ENCODE measurements around the gene TOPBP1. TPM values are rescaled to one million over a fixed set of nuclear protein-coding genes. Genes with fewer than 3 reads are reported as not detected.

The TOPBP1 gene
- total RNA-seq, 2 donors from 2014 or later: 22.6 to 34.3 TPM

DNA sequence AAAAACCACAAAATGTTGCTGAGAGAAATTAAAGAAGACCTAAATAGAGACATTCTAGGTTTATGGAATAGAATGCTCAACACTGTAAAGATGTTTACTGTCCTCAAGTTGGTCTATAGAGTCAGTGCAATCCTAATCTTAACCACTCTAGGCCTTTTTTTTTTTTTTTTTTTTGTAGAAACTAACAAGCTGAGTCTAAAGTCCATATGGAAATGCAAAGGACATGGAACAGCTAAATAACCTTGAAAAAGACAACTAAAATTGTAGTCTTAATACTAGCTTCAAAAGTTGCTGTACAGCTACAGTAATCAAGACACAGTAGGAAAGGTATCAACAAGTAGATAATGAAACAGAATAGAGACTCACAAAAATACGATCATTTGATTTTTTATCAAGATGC is 55.4 kb downstream of the TOPBP1 start:
- Histone ChIP-seq H3K36me3 (replicated peaks in 1 of 2; ENCODE audit: insufficient read depth in 1 of 2, low read depth in 2 of 2) (peaks cover 0 to 6% of the 10 kb centered on the region in 2 donors), H3K4me3 (no peak overlapping the region), H3K27ac (peak overlapping the region in 1 of 4 donors; percentile 9), H3K4me1 (no peaks in the 10 kb centered on the region), H3K27me3 (no peaks in the 10 kb centered on the region), H3K9me3 (no peaks in the 10 kb centered on the region)
- ATAC-seq: no peak
- TF ChIP-seq POLR2A (IDR thresholded peaks at IDR 0.05) (no peak), CTCF (IDR thresholded peaks at IDR 0.05) (no peak)
- intact Hi-C loops (cut with DNase I): no loop called here
- 40 to 44% methylated on average over 1 of the region's 1 CpG for WGBS, 2 donors
- DNase-seq: no peak

- WGBS, 2 donors: 96 to 98% methylated on average over 1 of the region's 1 CpG
- no peaks in the 10 kb centered on the region for H3K27me3 ChIP-seq
- TF ChIP-seq POLR2A (IDR thresholded peaks at IDR 0.05): no peak
- no peak for TF ChIP-seq CTCF (IDR thresholded peaks at IDR 0.05)
- no peaks in the 10 kb centered on the region for H3K36me3 ChIP-seq (replicated peaks in 1 of 2; ENCODE audit: insufficient read depth in 1 of 2, low read depth in 2 of 2)
- H3K9me3 ChIP-seq: no peaks in the 10 kb centered on the region
- DNase-seq (no peak), ATAC-seq (no peak)
- H3K27ac ChIP-seq: no peak overlapping the region
- intact Hi-C loops (cut with DNase I): no loop called here
- H3K4me3 ChIP-seq: no peak overlapping the region
- no peaks in the 10 kb centered on the region for H3K4me1 ChIP-seq
These were observed 61.1 kb downstream of the TOPBP1 start for GRCh38 chr3:133600572-133601081.

GRCh38 chr3:133599280-133599679 is 62.5 kb downstream of the TOPBP1 start:
- intact Hi-C loops (cut with DNase I): no loop called here
- Histone ChIP-seq H3K4me1 (no peaks in the 10 kb centered on the region), H3K27ac (no peak overlapping the region), H3K36me3 (replicated peaks in 1 of 2; ENCODE audit: insufficient read depth in 1 of 2, low read depth in 2 of 2) (no peaks in the 10 kb centered on the region), H3K9me3 (no peaks in the 10 kb centered on the region), H3K27me3 (no peaks in the 10 kb centered on the region), H3K4me3 (no peak overlapping the region)
- no peak for ATAC-seq
- no peak for DNase-seq
- 74 to 95% methylated on average over 2 of the region's 2 CpGs for WGBS, 2 donors
- TF ChIP-seq POLR2A (IDR thresholded peaks at IDR 0.05): no peak
- no peak for TF ChIP-seq CTCF (IDR thresholded peaks at IDR 0.05)

- no peaks in the 10 kb centered on the region for H3K4me1 ChIP-seq
- ATAC-seq (no peak), DNase-seq (no peak)
- H3K36me3 ChIP-seq (replicated peaks in 1 of 2; ENCODE audit: insufficient read depth in 1 of 2, low read depth in 2 of 2): no peaks in the 10 kb centered on the region
- no peak overlapping the region for H3K4me3 ChIP-seq
- no peak overlapping the region for H3K27ac ChIP-seq
- 81 to 88% methylated on average over 3 of the region's 3 CpGs for WGBS, 2 donors
- H3K27me3 ChIP-seq: no peaks in the 10 kb centered on the region
- no peaks in the 10 kb centered on the region for H3K9me3 ChIP-seq
- intact Hi-C loops (cut with DNase I): no loop called here
- TF ChIP-seq CTCF (IDR thresholded peaks at IDR 0.05) (no peak), POLR2A (IDR thresholded peaks at IDR 0.05) (no peak)
These were observed 63.3 kb downstream of the TOPBP1 start for GRCh38 chr3:133598405-133598804.

DNA sequence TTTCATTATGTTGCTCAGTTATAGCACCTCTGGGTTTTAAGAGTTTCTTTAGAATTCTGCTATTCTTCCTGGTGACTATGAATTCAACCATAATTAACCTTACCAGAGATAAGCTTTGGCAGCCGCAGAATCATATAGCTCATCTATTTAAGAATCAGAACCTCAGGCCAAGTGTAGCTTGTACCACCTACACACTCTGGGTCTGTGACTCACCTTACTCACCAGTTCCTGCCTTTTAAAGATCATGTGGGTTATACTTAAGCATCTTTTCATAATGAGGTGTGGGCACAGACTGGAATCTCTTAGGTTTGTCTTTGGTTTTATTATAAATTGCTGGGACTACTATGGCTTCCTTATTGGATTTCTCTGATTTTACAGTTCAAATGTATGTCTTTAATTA is 66.4 kb downstream of the TOPBP1 start:
- H3K4me3 ChIP-seq: no peak overlapping the region
- ATAC-seq (no peak), DNase-seq (no peak)
- H3K27ac ChIP-seq: no peak overlapping the region
- no peaks in the 10 kb centered on the region for H3K4me1 ChIP-seq
- intact Hi-C loops (cut with DNase I): no loop called here
- no peaks in the 10 kb centered on the region for H3K27me3 ChIP-seq
- TF ChIP-seq CTCF (IDR thresholded peaks at IDR 0.05) (no peak), POLR2A (IDR thresholded peaks at IDR 0.05) (no peak)
- H3K9me3 ChIP-seq: no peaks in the 10 kb centered on the region
- 73 to 75% methylated on average over 1 of the region's 1 CpG for WGBS, 2 donors
- H3K36me3 ChIP-seq (replicated peaks in 1 of 2; ENCODE audit: insufficient read depth in 1 of 2, low read depth in 2 of 2): no peaks in the 10 kb centered on the region
